ENCODE measurements around the gene NEK7.

Gene NEK7

DNA sequence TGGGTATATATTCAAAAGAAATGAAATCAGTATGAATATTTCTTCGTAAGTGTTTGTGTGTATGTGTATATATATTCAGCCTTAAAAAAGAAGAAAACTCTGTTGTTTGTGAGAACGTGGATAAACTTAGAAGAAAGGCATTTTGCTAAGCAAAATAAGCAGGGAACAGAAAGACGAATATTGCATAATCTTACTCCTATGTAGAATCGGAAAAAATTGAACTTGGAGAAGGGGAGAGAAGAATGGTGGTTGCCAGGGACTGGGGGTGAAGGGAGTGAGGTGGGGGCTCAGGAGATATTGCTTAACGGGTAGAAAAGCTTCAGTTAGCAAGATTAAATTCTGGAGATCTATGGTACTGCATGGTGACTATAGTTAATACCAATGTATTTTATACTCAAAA lies 40.3 kb upstream of the NEK7 start:
- no peaks in the 10 kb centered on the region for H3K9me3 ChIP-seq (replicated peaks; ENCODE audit: insufficient read depth, low read length)
- H3K27me3 ChIP-seq (replicated peaks; ENCODE audit: insufficient read depth, low read length): no peaks in the 10 kb centered on the region
- H3K4me2 ChIP-seq (ENCODE audit: low read depth, low read length): no peak overlapping the region
- no peaks in the 10 kb centered on the region for H3K79me2 ChIP-seq (ENCODE audit: low read length)
- H3F3A ChIP-seq (ENCODE audit: insufficient read depth, low read length): no peaks in the 10 kb centered on the region
- H3K4me1 ChIP-seq (ENCODE audit: low read length): no peaks in the 10 kb centered on the region
- H2AFZ ChIP-seq (ENCODE audit: low read length): no peak overlapping the region
- H3K36me3 ChIP-seq (replicated peaks; ENCODE audit: insufficient read depth, low read length): no peaks in the 10 kb centered on the region
- no peaks in the 10 kb centered on the region for H4K20me1 ChIP-seq (ENCODE audit: insufficient read depth, low read length)
- no peaks in the 10 kb centered on the region for H3K9me2 ChIP-seq (replicated peaks; ENCODE audit: insufficient read depth, low read length)
- H3K27ac ChIP-seq (ENCODE audit: low read length): no peak overlapping the region
- no peak for TF ChIP-seq EZH2 (optimal IDR thresholded peaks at IDR 0.05; ENCODE audit: low read depth, low read length)
- TF ChIP-seq CTCF (IDR thresholded peaks at IDR 0.05; ENCODE audit: low read length): no peak
- TF ChIP-seq EZH2phosphoT487 (IDR thresholded peaks at IDR 0.05; ENCODE audit: low read length): no peak
- DNase-seq: no peak
- no peak overlapping the region for H3K9ac ChIP-seq (ENCODE audit: low read length)
- H3K4me3 ChIP-seq (ENCODE audit: low read length): no peak overlapping the region

DNA sequence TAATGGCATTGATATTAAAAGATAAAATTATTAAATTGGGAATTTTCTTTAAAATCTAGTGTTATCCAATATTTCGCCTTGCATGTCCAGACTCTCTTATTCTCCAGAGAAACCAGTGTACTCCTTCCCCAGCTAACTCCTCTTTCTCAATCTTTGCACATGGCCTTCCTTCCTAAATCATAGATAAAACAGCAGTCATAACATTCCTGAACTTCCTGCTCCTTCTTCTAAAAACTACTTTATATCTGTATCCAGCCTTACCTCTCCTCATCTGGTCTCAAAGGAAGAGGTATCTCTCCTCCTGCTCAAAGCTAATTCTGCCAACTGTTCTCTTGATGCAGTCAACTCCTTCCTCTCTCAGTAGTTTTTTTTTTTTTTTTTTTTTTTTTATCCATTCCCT lies 39.5 kb upstream of the NEK7 start:
- no peak overlapping the region for H3K9ac ChIP-seq (ENCODE audit: low read length)
- no peaks in the 10 kb centered on the region for H3K36me3 ChIP-seq (replicated peaks; ENCODE audit: insufficient read depth, low read length)
- H3K9me3 ChIP-seq (replicated peaks; ENCODE audit: insufficient read depth, low read length): no peaks in the 10 kb centered on the region
- H3K27me3 ChIP-seq (replicated peaks; ENCODE audit: insufficient read depth, low read length): no peaks in the 10 kb centered on the region
- no peak overlapping the region for H3K27ac ChIP-seq (ENCODE audit: low read length)
- no peak overlapping the region for H3K4me3 ChIP-seq (ENCODE audit: low read length)
- no peak for TF ChIP-seq EZH2 (optimal IDR thresholded peaks at IDR 0.05; ENCODE audit: low read depth, low read length)
- TF ChIP-seq EZH2phosphoT487 (IDR thresholded peaks at IDR 0.05; ENCODE audit: low read length): no peak
- no peak for TF ChIP-seq CTCF (IDR thresholded peaks at IDR 0.05; ENCODE audit: low read length)
- H3K4me2 ChIP-seq (ENCODE audit: low read depth, low read length): no peak overlapping the region
- H2AFZ ChIP-seq (ENCODE audit: low read length): no peak overlapping the region
- no peak for DNase-seq
- no peaks in the 10 kb centered on the region for H3K4me1 ChIP-seq (ENCODE audit: low read length)
- H3K9me2 ChIP-seq (replicated peaks; ENCODE audit: insufficient read depth, low read length): no peaks in the 10 kb centered on the region
- H3K79me2 ChIP-seq (ENCODE audit: low read length): no peaks in the 10 kb centered on the region
- no peaks in the 10 kb centered on the region for H3F3A ChIP-seq (ENCODE audit: insufficient read depth, low read length)
- no peaks in the 10 kb centered on the region for H4K20me1 ChIP-seq (ENCODE audit: insufficient read depth, low read length)

- Histone ChIP-seq H3K4me3 (ENCODE audit: low read length) (no peak overlapping the region), H3K79me2 (ENCODE audit: low read length) (no peaks in the 10 kb centered on the region), H3K9ac (ENCODE audit: low read length) (no peak overlapping the region), H4K20me1 (ENCODE audit: insufficient read depth, low read length) (no peaks in the 10 kb centered on the region), H3K9me2 (replicated peaks; ENCODE audit: insufficient read depth, low read length) (no peaks in the 10 kb centered on the region), H3K4me2 (ENCODE audit: low read depth, low read length) (no peak overlapping the region), H3K9me3 (replicated peaks; ENCODE audit: insufficient read depth, low read length) (no peaks in the 10 kb centered on the region), H3K27me3 (replicated peaks; ENCODE audit: insufficient read depth, low read length) (no peaks in the 10 kb centered on the region), H3K27ac (ENCODE audit: low read length) (no peak overlapping the region), H3K36me3 (replicated peaks; ENCODE audit: insufficient read depth, low read length) (no peaks in the 10 kb centered on the region), H2AFZ (ENCODE audit: low read length) (no peak overlapping the region), H3K4me1 (ENCODE audit: low read length) (no peaks in the 10 kb centered on the region), H3F3A (ENCODE audit: insufficient read depth, low read length) (no peaks in the 10 kb centered on the region)
- TF ChIP-seq EZH2phosphoT487 (IDR thresholded peaks at IDR 0.05; ENCODE audit: low read length) (no peak), EZH2 (optimal IDR thresholded peaks at IDR 0.05; ENCODE audit: low read depth, low read length) (no peak), CTCF (IDR thresholded peaks at IDR 0.05; ENCODE audit: low read length) (no peak)
- DNase-seq: no peak
Observed at GRCh38 chr1:198118134-198118533, 38.7 kb upstream of the NEK7 start.
